ENCODE results near the gene FYN. TPM values are rescaled to one million over a fixed set of nuclear protein-coding genes. Genes with fewer than 3 reads are reported as not detected.

FYN gene
- total and polyA plus RNA-seq, 2 experiments from 2014 or later: 95.7 to 104 TPM

DNA sequence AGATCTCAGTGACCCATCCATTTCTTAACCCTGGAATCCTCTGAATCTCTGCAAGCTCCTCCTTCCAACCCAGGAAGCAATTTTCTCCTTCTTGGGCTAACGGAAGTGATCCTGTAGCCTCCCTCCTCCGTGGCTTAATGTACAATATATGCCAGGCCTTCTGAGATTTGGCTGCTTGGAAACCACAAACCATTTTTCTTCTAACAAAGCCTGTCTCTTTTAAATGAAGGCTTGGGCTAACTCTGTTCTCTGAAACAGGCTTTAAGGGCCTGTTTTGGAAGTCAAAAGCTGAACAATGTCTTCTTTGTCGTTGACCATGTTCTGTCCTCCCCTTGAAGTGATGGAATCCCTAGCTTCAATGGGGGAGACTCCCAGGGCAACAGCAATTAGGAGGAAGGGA, 14.9 kb downstream of the FYN start:
- no peak for DNase-seq (ENCODE audit: low read depth in 1 of 2, low spot score in 1 of 2)
- no peaks in the 10 kb centered on the region for H3K9me3 ChIP-seq (ENCODE audit: low read depth)
- H3K4me3 ChIP-seq: no peak overlapping the region
- no peak overlapping the region for H3K27ac ChIP-seq
- TF ChIP-seq, protein P1, sequence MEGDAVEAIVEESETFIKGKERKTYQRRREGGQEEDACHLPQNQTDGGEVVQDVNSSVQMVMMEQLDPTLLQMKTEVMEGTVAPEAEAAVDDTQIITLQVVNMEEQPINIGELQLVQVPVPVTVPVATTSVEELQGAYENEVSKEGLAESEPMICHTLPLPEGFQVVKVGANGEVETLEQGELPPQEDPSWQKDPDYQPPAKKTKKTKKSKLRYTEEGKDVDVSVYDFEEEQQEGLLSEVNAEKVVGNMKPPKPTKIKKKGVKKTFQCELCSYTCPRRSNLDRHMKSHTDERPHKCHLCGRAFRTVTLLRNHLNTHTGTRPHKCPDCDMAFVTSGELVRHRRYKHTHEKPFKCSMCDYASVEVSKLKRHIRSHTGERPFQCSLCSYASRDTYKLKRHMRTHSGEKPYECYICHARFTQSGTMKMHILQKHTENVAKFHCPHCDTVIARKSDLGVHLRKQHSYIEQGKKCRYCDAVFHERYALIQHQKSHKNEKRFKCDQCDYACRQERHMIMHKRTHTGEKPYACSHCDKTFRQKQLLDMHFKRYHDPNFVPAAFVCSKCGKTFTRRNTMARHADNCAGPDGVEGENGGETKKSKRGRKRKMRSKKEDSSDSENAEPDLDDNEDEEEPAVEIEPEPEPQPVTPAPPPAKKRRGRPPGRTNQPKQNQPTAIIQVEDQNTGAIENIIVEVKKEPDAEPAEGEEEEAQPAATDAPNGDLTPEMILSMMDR (IDR thresholded peaks at IDR 0.05; ENCODE audit: low read depth, low read length): no peak
- H3K4me1 ChIP-seq (ENCODE audit: low read depth): no peaks in the 10 kb centered on the region
- H3K36me3 ChIP-seq: no peaks in the 10 kb centered on the region
- no peaks in the 10 kb centered on the region for H3K27me3 ChIP-seq

DNA sequence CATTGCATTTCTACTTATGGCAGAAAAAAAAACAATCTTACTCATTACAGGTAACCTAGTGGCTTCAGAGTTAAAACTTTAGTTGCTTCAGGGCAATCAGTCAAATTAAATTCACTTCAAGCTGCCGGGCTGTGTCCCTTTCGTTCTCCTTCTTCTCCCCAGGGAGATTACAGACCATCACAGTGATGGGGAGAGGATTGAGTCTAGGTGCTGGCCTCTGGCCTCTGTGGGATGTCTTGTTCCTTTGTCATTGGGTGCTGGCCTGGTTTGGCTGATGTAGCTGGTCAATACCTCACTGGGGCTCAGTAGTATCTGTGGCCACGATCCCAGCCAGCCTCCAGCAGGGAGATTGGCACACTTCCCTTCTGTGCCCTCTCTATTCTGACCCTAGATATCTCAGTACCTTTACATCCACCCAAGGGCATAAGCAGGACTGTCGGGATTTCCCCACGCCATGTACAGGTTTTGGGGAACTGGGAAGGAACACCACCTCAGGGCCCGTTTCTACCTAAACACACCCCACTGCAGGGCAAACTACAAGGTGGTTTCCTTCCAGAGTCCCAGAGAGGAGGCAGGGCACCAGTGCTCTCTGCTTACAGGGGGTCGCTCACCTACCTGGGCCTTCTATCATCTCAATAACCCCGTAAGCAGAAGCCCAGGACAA, 15.4 kb downstream of the FYN start:
- Histone ChIP-seq H3K27ac (no peak overlapping the region), H3K4me1 (ENCODE audit: low read depth) (no peaks in the 10 kb centered on the region), H3K27me3 (no peaks in the 10 kb centered on the region), H3K36me3 (no peaks in the 10 kb centered on the region), H3K4me3 (no peak overlapping the region), H3K9me3 (ENCODE audit: low read depth) (no peaks in the 10 kb centered on the region)
- no peak for DNase-seq (ENCODE audit: low read depth in 1 of 2, low spot score in 1 of 2)
- TF ChIP-seq, protein P1 (IDR thresholded peaks at IDR 0.05; ENCODE audit: low read depth, low read length): no peak

DNA sequence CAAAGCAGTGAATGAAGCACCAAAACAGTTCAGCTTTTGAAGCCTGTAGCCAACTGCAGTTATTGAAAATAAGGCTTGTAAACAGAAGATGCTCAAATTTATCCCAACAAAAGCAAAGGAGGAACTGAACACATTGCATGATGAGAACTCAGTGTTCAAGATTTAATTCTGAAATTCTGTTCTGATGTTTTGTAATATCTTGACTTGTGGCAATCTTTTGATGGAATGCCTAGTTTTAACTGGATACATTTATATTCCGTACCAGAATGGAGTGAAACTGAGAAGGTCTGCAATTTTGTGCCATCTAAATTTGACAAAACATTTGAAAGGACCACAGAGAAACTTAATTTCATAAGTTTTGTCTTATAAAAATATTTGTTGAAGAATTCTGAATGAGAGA, 17.5 kb downstream of the FYN start:
- H3K4me3 ChIP-seq: no peak overlapping the region
- TF ChIP-seq, protein P1 (IDR thresholded peaks at IDR 0.05; ENCODE audit: low read depth, low read length): no peak
- no peaks in the 10 kb centered on the region for H3K9me3 ChIP-seq (ENCODE audit: low read depth)
- H3K36me3 ChIP-seq: no peaks in the 10 kb centered on the region
- no peak for DNase-seq (ENCODE audit: low read depth in 1 of 2, low spot score in 1 of 2)
- no peaks in the 10 kb centered on the region for H3K27me3 ChIP-seq
- peaks cover 6% of the 10 kb centered on the region for H3K4me1 ChIP-seq (ENCODE audit: low read depth)
- no peak overlapping the region for H3K27ac ChIP-seq

DNA sequence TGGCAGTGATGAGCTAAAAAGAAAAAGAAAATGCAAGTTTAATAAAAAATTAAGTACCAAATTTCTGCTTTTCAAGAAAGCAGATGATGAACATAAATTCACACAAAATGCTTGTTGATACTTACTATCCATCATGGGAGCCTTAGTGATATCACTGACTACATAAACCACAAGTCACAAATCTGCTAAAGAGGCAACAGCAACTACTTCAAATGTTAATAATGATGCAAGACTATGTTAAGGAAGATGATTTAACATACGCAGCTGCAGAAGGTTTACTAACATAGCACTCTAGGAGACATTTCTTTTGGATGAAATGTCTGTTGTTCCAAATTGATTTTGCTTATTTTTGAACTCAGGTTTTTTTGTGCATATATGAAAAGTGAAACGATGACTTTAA, 18.6 kb downstream of the FYN start:
- no peaks in the 10 kb centered on the region for H3K36me3 ChIP-seq
- peaks cover 6% of the 10 kb centered on the region for H3K4me1 ChIP-seq (ENCODE audit: low read depth)
- peak in 1 of 2 donors; percentile 33 for DNase-seq (ENCODE audit: low read depth in 1 of 2, low spot score in 1 of 2)
- H3K4me3 ChIP-seq: no peak overlapping the region
- no peaks in the 10 kb centered on the region for H3K9me3 ChIP-seq (ENCODE audit: low read depth)
- H3K27me3 ChIP-seq: no peaks in the 10 kb centered on the region
- H3K27ac ChIP-seq: no peak overlapping the region
- TF ChIP-seq, protein P1 (IDR thresholded peaks at IDR 0.05; ENCODE audit: low read depth, low read length): no peak

DNA sequence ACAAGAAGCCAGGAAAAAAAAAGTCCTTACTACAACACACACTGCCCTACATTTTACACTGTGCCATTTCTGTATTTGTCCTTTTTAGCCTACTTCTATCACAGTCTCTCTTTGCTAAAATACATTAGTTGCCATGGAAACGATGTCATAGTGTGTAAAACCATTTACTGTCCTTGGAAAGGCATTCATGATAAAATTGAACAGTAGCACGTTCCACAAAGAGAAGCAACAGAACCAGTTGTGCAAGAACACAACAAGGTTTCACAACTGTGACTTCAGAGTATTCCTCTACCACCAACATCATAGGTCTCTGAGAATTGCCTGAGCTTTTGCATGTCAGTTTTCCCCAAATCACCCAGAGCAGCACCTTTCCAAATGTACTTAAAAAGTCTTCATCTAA, 20.5 kb downstream of the FYN start:
- H3K9me3 ChIP-seq (ENCODE audit: low read depth): no peaks in the 10 kb centered on the region
- H3K27ac ChIP-seq: no peak overlapping the region
- TF ChIP-seq, protein P1 (IDR thresholded peaks at IDR 0.05; ENCODE audit: low read depth, low read length): no peak
- DNase-seq (ENCODE audit: low read depth in 1 of 2, low spot score in 1 of 2): peak in 1 of 2 donors; percentile 86
- no peaks in the 10 kb centered on the region for H3K27me3 ChIP-seq
- no peaks in the 10 kb centered on the region for H3K36me3 ChIP-seq
- peaks cover 22% of the 10 kb centered on the region for H3K4me1 ChIP-seq (ENCODE audit: low read depth)
- no peak overlapping the region for H3K4me3 ChIP-seq

Data from cardiac muscle cell (in vitro differentiated cells and primary cell).